ENCODE results near the gene SUN5.
"Not testable (repeated sequence)": the region's sequence is repeated elsewhere in the genome, so short reads cannot be mapped to it uniquely, and the experiment has no call there.

SUN5 gene

DNA sequence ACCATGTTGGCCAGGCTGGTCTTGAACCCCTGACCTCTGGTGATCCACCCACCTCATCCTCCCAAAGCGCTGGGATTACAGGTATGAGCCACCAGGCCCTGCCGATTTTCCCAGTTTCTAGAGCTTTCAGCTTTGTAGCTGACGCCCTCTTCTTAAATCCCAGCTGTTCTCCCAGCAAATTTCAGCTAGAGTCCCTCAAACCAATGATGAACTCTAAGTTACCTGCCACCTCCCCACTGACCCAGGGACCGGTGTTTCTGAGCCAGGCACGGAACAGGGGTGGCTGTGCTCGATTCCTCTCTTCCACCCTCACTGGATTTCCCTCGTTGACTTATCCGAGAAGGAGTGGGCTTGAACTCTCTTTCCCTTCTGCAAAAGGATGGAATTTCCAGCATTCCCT lies 39.1 kb downstream of the SUN5 start:
- no peak for DNase-seq

DNA sequence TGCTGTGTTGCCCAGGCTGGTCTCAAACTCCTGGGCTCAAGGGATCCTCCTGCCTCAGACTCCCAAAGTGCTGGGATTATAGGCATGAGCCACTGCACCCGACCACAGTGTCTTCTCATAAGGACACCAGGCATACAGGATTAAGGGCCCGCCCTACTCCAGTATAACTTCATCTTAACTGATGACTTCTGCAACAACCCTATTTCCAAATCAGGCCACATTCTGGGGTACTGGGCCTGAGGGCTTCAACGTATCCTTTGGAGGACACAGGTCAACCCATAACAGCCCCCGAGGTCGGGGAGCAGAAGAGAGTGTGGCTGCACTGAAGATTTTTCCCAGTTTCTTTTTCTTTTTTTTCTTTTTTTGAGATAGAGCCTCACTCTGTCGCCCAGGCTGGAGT lies 39.7 kb downstream of the SUN5 start:
- DNase-seq: no peak

DNA sequence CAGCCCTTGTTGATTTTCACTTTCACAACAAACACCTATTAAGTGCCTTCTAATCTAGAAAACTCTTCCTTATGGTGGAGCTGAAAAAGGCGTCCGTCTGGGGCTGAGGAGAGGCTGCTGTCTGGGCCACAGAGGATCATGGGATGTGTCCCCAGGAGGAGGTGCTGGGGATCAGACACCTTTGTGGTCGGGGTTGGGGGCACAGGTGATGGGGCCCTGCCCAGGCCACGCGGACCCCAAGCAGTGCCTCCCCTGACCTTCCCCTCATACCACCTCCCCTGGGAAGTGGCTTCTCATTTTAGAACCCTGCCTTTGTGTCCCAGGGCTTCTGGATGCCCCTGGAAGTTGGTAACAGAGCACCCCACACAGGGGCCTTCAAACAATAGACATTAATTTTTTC lies 41.1 kb downstream of the SUN5 start:
- no peak for DNase-seq

DNA sequence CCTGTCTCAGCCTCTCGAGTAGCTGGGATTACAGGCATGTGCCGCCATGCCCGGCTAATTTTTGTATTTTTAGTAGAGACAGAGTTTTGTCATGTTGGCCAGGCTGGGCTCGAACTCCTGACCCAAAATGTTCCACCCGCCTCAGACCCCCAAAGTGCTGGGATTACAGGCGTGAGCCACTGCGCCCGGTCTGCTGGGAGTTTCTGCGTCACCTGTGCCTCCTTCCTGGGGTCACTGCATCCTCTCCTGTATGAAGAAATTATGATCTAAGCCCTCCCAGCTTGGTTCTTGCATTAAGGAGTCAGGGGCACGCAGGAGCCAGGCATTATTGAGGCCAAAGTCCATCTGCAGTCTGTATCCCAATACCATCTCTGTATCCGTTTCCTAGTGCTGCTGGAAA lies 41.6 kb downstream of the SUN5 start:
- DNase-seq: not testable (repeated sequence)

DNA sequence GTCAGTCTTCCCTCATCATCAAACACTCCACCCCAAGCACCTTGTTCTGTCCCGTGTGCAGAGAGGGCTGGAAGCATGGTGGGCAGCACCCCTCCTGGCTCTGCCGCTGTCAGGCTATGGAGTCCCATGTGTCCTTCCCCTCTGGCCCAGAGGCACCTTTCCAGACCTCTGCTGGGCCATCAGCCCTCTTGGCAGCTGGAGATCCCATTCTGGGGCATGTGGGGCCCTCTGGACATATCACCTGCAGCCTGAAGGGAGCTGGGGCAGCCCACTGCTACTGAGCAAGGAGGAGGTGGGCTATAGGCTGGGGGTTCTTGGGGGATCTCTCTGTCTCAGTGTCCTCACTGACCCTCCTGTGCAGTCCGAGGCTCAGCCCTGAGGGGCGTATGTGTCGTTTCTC lies 42.2 kb downstream of the SUN5 start:
- DNase-seq: no peak

DNA sequence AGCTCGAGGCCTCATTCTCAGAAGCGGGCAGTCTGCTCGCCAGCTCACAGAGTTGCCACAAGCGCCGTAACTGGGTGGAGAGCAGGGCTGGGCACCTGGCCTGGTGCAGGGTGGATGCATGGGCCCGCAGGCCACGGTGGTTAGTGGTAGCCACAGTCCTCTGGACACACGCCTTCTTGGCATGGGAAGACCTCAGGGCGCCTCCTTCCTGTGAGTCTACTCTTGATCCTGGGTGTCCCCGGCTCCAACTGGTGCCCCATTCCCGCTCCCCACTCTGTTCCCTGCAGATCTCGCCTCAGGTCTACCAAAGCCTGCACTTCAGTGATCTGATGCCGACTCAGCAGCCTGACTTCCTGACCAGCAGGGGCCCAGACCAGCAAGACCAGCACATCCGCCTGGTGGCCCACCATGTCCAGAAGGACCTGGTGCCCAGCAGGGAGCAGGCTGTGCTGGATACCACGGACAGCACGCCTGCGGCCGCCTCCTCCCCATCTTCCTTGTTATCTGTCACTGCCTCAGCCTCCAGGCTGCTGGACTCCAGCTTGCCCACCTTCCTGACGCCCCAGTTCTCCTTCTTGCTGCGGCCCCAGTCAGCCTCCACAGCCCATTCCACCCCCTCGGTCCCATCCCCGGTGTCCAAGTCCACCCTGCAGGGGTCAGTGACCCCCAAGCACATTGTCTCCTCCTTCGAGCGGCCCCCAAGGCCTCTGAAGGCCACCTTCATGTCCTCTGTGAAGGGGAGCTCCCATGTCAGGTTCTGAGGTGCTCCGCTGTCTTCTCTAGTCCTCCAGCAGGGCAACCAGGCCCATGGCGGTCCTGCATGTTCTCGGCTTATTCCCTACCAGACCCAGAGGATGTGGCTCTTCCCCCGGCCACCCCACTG lies 43.1 kb downstream of the SUN5 start:
- no peak for DNase-seq

DNA sequence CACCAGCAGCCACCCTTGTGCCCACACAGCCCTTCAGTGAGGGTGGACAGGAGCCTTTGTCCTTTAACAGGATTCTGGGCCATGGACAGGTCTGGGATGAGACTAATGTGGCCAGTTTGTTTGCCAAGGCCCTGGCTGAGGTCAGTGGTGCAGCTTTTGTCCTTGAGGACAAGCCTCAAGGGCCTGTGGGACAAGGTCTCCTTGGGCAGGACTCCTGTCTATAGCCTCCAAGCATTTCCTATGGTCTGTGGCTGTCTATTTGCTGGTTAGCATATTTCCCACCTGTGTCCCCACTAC lies 44.1 kb downstream of the SUN5 start:
- DNase-seq: no peak

DNA sequence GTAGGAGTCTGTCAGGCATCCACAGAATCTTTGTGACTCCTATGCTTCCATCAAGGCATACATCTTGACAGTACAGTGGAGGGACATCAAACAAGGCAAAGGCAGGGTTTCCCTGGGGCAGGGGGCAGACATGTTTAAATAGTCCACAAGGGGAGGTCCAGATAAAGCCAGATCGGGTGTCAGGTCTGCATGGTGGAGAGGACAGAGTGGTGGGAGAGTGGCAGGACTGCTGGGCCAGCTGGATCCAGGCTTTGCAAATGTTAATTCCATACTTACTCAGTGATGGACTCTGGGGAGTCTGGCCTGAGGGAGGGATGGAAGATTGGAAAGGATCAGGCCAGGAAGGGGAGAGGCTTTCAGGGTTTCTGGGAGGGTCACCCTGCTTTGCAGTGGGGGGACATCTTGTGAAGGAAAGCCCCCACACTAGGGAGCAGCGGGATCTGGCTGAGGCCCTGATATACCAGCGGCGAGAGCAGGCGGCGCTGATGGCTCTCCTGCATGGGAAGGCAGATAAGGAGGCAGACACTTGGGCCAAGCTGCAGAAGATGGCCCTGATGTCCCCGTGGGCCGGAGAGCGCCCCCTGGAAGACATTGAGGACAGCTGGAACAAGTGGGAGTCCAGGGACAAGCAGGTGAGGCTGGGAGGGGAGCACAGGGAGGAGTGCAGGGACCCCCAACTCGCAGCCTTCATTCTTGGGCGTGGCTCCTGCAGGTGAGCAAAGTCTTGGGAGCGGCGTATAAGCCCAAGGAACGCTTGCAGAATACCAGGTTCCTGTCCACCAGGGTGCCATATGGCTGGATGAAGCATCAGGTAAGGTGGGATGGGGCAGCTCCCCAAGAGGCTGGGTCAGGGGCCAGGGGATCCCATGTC lies 44.6 kb downstream of the SUN5 start:
- no peak for DNase-seq

DNA sequence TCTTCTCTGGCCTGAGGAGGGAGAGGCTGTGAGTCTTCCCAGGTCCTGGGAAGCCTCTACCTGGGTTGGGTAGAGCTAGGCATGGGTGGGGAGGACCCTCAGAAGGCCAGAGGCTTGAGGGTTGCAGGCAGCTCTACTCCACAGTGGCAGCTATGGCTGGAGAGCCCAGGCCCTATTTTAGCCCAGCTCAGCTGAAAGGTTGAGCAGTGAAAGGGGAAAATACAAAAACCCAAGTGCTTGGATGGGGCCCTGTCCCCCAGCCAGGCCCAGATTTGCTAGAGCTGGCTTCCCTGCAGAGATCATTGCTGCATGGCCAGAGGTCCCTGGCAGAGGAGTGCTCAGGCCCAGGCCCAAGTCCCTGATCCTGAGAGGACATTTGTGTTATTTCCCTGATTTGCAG lies 45.7 kb downstream of the SUN5 start:
- DNase-seq: no peak

DNA sequence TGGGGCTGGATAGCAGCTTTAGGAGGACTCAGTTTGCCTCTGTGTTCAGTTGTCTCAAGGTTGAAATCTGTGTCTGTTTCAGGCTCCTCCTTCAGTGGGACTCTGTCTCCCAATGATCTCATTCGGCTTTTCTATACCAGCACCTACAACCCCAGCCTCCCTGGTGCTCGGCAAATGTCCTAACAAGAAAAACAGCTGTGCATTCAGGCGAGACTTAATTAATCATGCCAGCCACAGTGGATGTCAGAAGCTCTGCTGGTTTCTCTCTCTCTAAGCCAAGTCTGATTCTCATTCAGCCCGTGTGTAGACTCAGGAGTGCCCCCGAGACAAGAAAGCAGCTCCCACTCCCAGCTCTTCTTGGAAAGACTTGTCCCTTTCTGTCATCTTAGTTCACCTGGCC lies 46.8 kb downstream of the SUN5 start:
- no peak for DNase-seq

DNA sequence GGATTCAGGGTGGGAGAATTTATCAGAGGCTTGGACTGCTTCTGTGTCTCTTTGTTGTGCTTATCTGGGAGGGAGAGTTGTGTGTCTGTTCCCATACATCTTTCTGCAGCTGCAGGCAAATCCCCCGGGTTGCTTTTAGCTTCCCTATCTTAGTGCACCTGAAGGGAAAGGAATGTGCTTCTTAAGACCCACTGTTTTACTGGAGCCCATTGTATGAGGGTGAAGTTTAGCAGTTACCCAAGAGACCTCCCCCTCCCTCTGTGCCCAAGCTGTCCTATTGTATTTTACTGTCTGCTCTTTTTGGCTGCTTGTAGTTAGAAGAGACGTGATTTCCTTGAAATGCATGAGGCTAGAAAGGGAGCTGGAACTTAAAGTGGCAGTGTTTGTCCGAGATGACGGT lies 53.7 kb downstream of the SUN5 start:
- DNase-seq: not testable (repeated sequence)

DNA sequence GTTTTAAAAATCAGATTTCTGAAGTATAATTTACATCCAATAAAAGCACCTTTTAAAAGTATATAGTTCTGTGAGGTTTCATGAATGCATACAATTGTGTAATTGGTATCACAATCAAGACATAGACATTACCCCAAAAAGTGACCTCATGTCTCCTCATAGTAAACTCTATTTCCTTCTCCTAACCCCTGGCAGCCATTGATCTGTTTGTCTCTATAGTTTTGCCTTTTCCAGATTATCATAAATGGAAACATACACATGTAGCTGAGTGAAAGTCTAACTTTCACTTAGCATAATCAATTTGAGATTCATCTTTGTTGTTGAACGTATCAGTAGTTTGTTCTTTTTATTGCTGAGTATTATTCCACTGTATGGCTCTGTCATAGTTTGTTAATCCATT lies 57.6 kb downstream of the SUN5 start:
- no peak for DNase-seq

DNA sequence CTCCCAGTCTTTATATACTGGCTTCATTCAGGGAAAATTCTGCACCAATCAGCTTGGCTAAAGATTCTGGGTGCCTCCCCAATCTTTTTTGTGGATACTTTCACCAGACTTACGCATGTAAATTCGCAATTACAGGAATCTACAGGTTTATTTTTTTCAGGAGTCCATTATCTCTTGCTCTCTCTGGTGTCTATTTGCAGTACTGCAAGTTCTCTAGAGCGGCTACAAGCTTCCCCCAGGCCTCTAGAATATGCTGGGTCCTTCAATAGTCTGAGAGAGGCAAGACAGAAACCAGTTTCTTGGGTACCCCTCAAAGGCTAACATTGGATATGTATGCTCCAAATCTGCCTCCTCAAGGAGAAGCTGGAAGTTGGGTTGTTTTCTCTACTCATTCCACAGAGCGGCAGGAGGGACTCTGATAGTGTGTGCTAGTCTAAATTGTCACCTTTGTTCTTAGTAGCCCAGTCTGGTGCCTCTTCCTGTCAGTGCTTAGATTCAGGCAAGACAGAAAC lies 58.5 kb downstream of the SUN5 start:
- DNase-seq: no peak

DNA sequence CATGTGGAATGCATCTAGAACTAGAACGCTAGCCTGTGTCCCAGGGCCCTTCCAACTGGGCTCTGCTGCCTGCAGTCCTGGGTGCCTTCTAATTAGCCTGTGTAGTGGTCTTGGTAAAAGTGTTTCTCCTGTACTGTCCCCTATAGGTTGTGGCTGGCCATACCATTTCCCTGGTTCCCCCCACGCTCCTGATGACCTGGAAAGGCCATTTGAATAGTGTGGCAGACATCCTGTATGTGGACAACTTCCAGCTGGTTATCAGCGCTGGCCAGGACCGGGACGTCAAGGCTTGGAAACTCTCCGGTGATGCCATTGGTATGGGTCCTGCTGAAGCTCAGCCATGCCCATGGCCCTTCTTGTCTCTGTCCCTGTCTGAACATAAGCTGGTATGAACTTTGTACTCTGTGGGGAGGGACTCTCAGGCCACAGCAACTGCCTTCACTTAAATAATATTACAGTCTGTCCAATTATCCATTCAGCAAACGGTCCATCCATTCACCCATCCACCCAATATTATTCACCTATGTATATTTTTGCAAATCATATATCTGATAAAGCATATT lies 60.7 kb downstream of the SUN5 start:
- no peak for DNase-seq

DNA sequence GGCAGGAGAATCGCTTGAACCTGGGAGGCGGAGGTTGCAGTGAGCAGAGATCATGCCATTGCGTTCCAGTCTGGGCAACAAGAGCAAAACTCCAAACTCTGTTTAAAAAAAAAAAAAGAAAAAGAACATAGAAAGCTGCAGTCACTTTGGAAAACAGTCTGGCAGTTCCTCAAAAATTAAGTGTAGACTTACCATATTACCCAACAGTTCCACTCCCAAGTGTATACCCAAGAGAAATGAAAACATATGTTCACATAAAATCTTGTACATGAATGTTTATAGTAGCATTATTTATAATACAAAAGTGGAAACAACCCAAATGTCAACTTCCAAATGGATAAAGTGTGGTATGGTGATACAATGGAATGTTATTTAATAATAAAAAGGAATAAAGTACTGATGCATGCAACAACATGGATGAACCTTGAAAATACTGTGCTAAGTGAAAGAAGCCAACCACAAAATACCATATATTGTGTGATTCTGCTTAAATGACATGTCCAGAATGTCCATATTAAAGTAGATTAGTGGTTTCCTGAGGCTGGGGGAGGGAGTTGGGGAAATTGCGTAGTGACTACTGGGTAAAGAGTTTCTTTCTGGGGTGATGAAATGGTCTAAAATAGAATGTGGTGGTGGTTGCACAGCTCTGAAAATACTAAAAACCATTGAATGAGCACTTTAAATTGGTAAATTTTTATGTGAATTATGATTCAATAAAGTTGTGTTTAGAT lies 62.9 kb downstream of the SUN5 start:
- DNase-seq: no peak

DNA sequence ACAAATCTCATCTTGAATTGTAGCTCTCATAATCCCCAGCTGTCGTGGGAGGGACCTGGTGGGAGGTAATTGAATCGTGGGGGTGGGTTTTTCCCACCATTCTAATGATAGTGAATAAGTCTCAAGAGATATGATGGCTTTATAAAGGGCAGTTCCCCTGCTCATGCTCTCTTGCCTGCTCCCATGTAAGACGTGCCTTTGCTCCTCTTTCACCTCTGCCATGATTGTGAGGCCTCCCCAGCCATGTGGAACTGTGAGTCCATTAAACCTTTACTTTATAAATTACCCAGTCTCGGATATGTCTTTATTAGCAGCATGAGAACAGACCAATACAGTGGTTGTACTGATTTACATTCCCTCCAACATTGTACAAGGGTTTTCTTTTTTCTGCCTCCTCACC lies 69.7 kb downstream of the SUN5 start:
- DNase-seq: no peak

Data from right kidney (tissue), 1 donor.